Prostate gland (tissue), 2 donors: ENCODE results near the gene CLEC9A. TPM values are rescaled to one million over a fixed set of nuclear protein-coding genes. Genes with fewer than 3 reads are reported as not detected.

Source experiments
- DNase-seq: peaks from one replicate; pipeline ENCODE4 v3.0.0-alpha.2; 2019; ENCODE audit warnings: low spot score
- H3K27ac ChIP-seq, 2 donors: fragments of 200-600 bp; sonication (generic); 2 replicates each; pipeline ENCODE4 v1.5.1; 2017 to 2019
- H3K27me3 ChIP-seq: fragments of 200-600 bp; sonication (generic); replicated peaks from 2 replicates; pipeline ENCODE4 v1.5.1; 2019; ENCODE audit not compliant: insufficient read depth
- H3K36me3 ChIP-seq, 2 donors: fragments of 200-600 bp; sonication (generic); 1 replicate in 1 of 2; 2 replicates in 1 of 2; pipeline versions ENCODE4 v1.5.1 to v1.8.1; 2017 to 2019
- H3K4me1 ChIP-seq: fragments of 200-600 bp; sonication (generic); replicated peaks from 2 replicates; pipeline ENCODE4 v1.5.1; 2019
- H3K4me3 ChIP-seq, 2 donors: fragments of 200-600 bp; sonication (generic); 2 replicates each; pipeline ENCODE4 v1.5.1; 2017 to 2019
- H3K9me3 ChIP-seq: fragments of 200-600 bp; sonication (generic); 2 replicates; pipeline ENCODE4 v1.5.1; 2017
- CTCF ChIP-seq, 4 experiments: fragments of 200-600 bp in 2 of 4; fragments of 450-650 bp in 2 of 4; sonication (generic) in 2 of 4; IDR thresholded peaks; 1 replicate in 3 of 4; 2 replicates in 1 of 4; pipeline ENCODE4 v1.5.1; 2016 to 2019; ENCODE audit warnings: antibody characterized with exemption in 4 of 4, mild to moderate bottlenecking in 2 of 4, moderate library complexity in 2 of 4
- POLR2A ChIP-seq: fragments of 450-650 bp; IDR thresholded peaks from one replicate; pipeline ENCODE4 v1.6.1; 2016; ENCODE audit warnings: antibody characterized with exemption, mild to moderate bottlenecking
- POLR2AphosphoS5 ChIP-seq: sonication (generic); formaldehyde crosslinking; IDR thresholded peaks from one replicate; pipeline ENCODE4 v1.6.1; 2017; ENCODE audit warnings: antibody characterized with exemption
- WGBS: methylation state at CpG from one replicate; pipeline ENCODE4 v1.1.5; 2018; 5-methylcytosine and 5-hydroxymethylcytosine counted together
- intact Hi-C: fragments of 100-400 bp; cut with DNase I; formaldehyde crosslinking; loops from one replicate; pipeline ENCODE4 v1.14.2; 2022
- total RNA-seq, 2 donors: library from RNA; depleted of rRNA; stranded (reverse); fragments of >200 nt; gene quantifications; one replicate each; pipeline ENCODE4 v1.1.0, GENCODE V29; 2016

Gene CLEC9A
- total RNA-seq, 2 donors from 2014 or later, result 0.32 TPM; not detected in 1

- WGBS, result 53% methylated on average over 5 of the region's 5 CpGs
- no peaks in the 10 kb centered on the region for H3K27me3 ChIP-seq
- no peak for DNase-seq
- H3K36me3 ChIP-seq, result no peaks in the 10 kb centered on the region
- intact Hi-C loops, result loop anchor here (10.0 kb wide), 1 partner anchor 103 kb away; the partner anchor contains the start of gene CLEC7A
- no peak for TF ChIP-seq POLR2A
- no peak for TF ChIP-seq CTCF (IDR thresholded peaks at IDR 0.05)
- no peak for TF ChIP-seq POLR2AphosphoS5
- no peaks in the 10 kb centered on the region for H3K9me3 ChIP-seq
- no peak overlapping the region for H3K27ac ChIP-seq
- H3K4me3 ChIP-seq, result no peak overlapping the region
- no peaks in the 10 kb centered on the region for H3K4me1 ChIP-seq
These were observed 1.3 kb downstream of the CLEC9A start for GRCh38 chr12:10031771-10032175.

- Histone ChIP-seq H3K27me3 (no peaks in the 10 kb centered on the region), H3K36me3 (no peaks in the 10 kb centered on the region), H3K4me3 (no peak overlapping the region), H3K27ac (no peak overlapping the region), H3K9me3 (no peaks in the 10 kb centered on the region), H3K4me1 (no peaks in the 10 kb centered on the region)
- intact Hi-C loops, result loop anchor here (10.0 kb wide), 1 partner anchor 101 kb away; the partner anchor contains the start of gene CLEC7A
- TF ChIP-seq POLR2A, result no peak
- TF ChIP-seq CTCF (IDR thresholded peaks at IDR 0.05), result peak; percentile 14 to 66 (median 52)
- no peak for DNase-seq
- WGBS, result 37% methylated on average over 1 of the region's 1 CpG
These were observed 3.5 kb downstream of the CLEC9A start for GRCh38 chr12:10033783-10034545.

GRCh38 chr12:10042167-10042566, 11.7 kb downstream of the CLEC9A start:
- H3K27me3 ChIP-seq, result no peaks in the 10 kb centered on the region
- no peaks in the 10 kb centered on the region for H3K9me3 ChIP-seq
- no peak overlapping the region for H3K4me3 ChIP-seq
- DNase-seq, result no peak
- H3K27ac ChIP-seq, result no peak overlapping the region
- TF ChIP-seq POLR2A, result no peak
- intact Hi-C loops, result no loop called here
- no peaks in the 10 kb centered on the region for H3K36me3 ChIP-seq
- no peaks in the 10 kb centered on the region for H3K4me1 ChIP-seq

GRCh38 chr12:10048526-10048925, 18.0 kb downstream of the CLEC9A start:
- Histone ChIP-seq H3K36me3 (no peaks in the 10 kb centered on the region), H3K4me1 (no peaks in the 10 kb centered on the region), H3K27ac (no peak overlapping the region), H3K9me3 (no peaks in the 10 kb centered on the region), H3K4me3 (no peak overlapping the region), H3K27me3 (no peaks in the 10 kb centered on the region)
- DNase-seq, result no peak
- intact Hi-C loops, result no loop called here
- TF ChIP-seq POLR2A (no peak), CTCF (IDR thresholded peaks at IDR 0.05) (no peak), POLR2AphosphoS5 (no peak)
- 55% methylated on average over 3 of the region's 3 CpGs for WGBS

GRCh38 chr12:10052193-10052913, 21.9 kb downstream of the CLEC9A start:
- Histone ChIP-seq H3K27me3 (no peaks in the 10 kb centered on the region), H3K9me3 (no peaks in the 10 kb centered on the region), H3K4me1 (no peaks in the 10 kb centered on the region), H3K36me3 (no peaks in the 10 kb centered on the region), H3K27ac (no peak overlapping the region), H3K4me3 (no peak overlapping the region)
- whole genome bisulfite sequencing, result 77% methylated on average over 7 of the region's 7 CpGs
- intact Hi-C loops, result no loop called here
- no peak for TF ChIP-seq POLR2A
- no peak for TF ChIP-seq CTCF (IDR thresholded peaks at IDR 0.05)
- TF ChIP-seq POLR2AphosphoS5, result no peak
- no peak for DNase-seq
